PFSK-1 (cell line): ENCODE results near the gene KAZN.

Experiments
- FOXP2 ChIP-seq: optimal IDR thresholded peaks from 2 replicates; pipeline ENCODE3; 2011; ENCODE audit warnings: borderline replicate concordance, control low read depth, inconsistent platforms; ENCODE audit not compliant: insufficient read depth; ENCODE audit errors: extremely low read length, extremely low read depth
- POLR2AphosphoS5 ChIP-seq: IDR thresholded peaks from 2 replicates; pipeline ENCODE4 v1.6.1; 2012; ENCODE audit warnings: low read depth, mild to moderate bottlenecking, control low read depth, low read length, moderate library complexity
- SIN3A ChIP-seq: IDR thresholded peaks from 2 replicates; pipeline ENCODE4 v1.6.1; 2012; ENCODE audit warnings: mild to moderate bottlenecking, low read length, moderate library complexity, borderline replicate concordance; ENCODE audit not compliant: insufficient read depth
- TAF1 ChIP-seq: IDR thresholded peaks from 2 replicates; pipeline ENCODE4 v1.6.1; 2012; ENCODE audit warnings: low read length, control low read depth, borderline replicate concordance; ENCODE audit not compliant: insufficient read depth
- TF ChIP-seq, protein P1 (sequence below), 2 experiments: IDR thresholded peaks; 2 replicates each; pipeline versions ENCODE4 v1.6.1 to v1.8.0; 2011 to 2012; ENCODE audit warnings: low read depth in 2 of 2, low read length in 2 of 2, control low read depth in 1 of 2, inconsistent platforms in 1 of 2, mild to moderate bottlenecking in 1 of 2, moderate library complexity in 1 of 2; ENCODE audit not compliant: insufficient read depth in 1 of 2

KAZN gene

GRCh38 chr1:14666373-14666772 is 67.9 kb downstream of the KAZN start:
- TF ChIP-seq POLR2AphosphoS5: no peak
- no peak for TF ChIP-seq FOXP2
- TF ChIP-seq, protein P1, sequence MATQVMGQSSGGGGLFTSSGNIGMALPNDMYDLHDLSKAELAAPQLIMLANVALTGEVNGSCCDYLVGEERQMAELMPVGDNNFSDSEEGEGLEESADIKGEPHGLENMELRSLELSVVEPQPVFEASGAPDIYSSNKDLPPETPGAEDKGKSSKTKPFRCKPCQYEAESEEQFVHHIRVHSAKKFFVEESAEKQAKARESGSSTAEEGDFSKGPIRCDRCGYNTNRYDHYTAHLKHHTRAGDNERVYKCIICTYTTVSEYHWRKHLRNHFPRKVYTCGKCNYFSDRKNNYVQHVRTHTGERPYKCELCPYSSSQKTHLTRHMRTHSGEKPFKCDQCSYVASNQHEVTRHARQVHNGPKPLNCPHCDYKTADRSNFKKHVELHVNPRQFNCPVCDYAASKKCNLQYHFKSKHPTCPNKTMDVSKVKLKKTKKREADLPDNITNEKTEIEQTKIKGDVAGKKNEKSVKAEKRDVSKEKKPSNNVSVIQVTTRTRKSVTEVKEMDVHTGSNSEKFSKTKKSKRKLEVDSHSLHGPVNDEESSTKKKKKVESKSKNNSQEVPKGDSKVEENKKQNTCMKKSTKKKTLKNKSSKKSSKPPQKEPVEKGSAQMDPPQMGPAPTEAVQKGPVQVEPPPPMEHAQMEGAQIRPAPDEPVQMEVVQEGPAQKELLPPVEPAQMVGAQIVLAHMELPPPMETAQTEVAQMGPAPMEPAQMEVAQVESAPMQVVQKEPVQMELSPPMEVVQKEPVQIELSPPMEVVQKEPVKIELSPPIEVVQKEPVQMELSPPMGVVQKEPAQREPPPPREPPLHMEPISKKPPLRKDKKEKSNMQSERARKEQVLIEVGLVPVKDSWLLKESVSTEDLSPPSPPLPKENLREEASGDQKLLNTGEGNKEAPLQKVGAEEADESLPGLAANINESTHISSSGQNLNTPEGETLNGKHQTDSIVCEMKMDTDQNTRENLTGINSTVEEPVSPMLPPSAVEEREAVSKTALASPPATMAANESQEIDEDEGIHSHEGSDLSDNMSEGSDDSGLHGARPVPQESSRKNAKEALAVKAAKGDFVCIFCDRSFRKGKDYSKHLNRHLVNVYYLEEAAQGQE (IDR thresholded peaks at IDR 0.05; ENCODE audit: insufficient read depth in 1 of 2, low read depth in 2 of 2, low read length in 2 of 2): no peak
- no peak for TF ChIP-seq SIN3A
- TF ChIP-seq TAF1: no peak

- no peak for TF ChIP-seq SIN3A
- TF ChIP-seq FOXP2: no peak
- TF ChIP-seq POLR2AphosphoS5: no peak
- TF ChIP-seq TAF1: no peak
- TF ChIP-seq, protein P1 (IDR thresholded peaks at IDR 0.05; ENCODE audit: insufficient read depth in 1 of 2, low read depth in 2 of 2, low read length in 2 of 2): no peak
Observed at GRCh38 chr1:14666962-14667650, 68.6 kb downstream of the KAZN start.

DNA sequence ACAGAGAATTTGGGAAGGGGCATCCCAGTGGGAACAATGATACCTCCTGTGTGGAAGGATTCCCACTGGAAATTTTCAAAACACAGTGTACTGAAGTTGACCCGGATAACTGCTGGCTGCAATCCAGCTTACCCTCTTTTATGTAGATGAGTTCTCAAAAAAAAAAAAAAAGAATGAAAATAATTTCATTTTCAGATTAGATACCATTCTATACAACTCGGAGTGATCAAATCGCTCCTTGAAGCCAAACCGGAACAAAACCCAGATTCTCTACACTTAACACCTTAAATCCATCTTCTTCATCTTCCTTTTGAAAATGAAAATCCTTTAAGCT is 69.1 kb downstream of the KAZN start:
- no peak for TF ChIP-seq SIN3A
- TF ChIP-seq FOXP2: no peak
- TF ChIP-seq, protein P1 (IDR thresholded peaks at IDR 0.05; ENCODE audit: insufficient read depth in 1 of 2, low read depth in 2 of 2, low read length in 2 of 2): no peak
- TF ChIP-seq POLR2AphosphoS5: no peak
- no peak for TF ChIP-seq TAF1

GRCh38 chr1:14668538-14668937 is 70.1 kb downstream of the KAZN start:
- TF ChIP-seq FOXP2 (no peak), POLR2AphosphoS5 (no peak), SIN3A (no peak), TAF1 (no peak)
- TF ChIP-seq, protein P1 (IDR thresholded peaks at IDR 0.05; ENCODE audit: insufficient read depth in 1 of 2, low read depth in 2 of 2, low read length in 2 of 2): no peak
